ENCODE data around the gene CREB5.

Gene CREB5

DNA sequence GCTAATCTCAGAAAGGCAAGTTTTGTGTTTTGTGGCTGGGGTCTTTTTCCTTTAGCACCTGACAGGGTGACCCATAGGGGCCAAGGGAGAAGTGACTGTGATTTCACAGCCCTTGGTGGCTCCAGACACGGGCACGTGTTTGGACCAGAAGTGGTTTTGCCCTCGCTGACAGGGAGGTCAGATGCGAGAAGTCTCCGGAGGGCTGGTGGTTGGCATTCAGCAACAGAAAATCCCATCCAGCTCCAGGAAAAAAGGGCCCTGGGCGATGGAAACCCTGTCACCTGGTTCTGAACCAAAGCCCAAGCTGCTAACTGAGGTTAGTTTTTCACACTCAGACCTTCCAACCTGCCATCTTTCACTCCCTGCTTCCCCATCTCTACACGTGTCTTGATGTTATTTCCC lies 272.9 kb downstream of the CREB5 start:
- Histone ChIP-seq H3K27me3 (ENCODE audit: control insufficient read depth in 1 of 2, insufficient read depth in 2 of 2, low read length in 2 of 2) (no peaks in the 10 kb centered on the region), H3K36me3 (ENCODE audit: insufficient read depth, low read length) (no peaks in the 10 kb centered on the region), H3K4me1 (ENCODE audit: insufficient read depth, low read length) (peaks cover 34% of the 10 kb centered on the region), H3K27ac (ENCODE audit: low read depth, low read length) (peak overlapping the region; percentile 97), H3K9me3 (ENCODE audit: low read length) (no peaks in the 10 kb centered on the region), H3K9ac (ENCODE audit: low read length) (no peak overlapping the region), H3K4me3 (ENCODE audit: low read depth in 1 of 2, low read length in 2 of 2) (peak overlapping the region in 1 of 2 donors; percentile 20)

DNA sequence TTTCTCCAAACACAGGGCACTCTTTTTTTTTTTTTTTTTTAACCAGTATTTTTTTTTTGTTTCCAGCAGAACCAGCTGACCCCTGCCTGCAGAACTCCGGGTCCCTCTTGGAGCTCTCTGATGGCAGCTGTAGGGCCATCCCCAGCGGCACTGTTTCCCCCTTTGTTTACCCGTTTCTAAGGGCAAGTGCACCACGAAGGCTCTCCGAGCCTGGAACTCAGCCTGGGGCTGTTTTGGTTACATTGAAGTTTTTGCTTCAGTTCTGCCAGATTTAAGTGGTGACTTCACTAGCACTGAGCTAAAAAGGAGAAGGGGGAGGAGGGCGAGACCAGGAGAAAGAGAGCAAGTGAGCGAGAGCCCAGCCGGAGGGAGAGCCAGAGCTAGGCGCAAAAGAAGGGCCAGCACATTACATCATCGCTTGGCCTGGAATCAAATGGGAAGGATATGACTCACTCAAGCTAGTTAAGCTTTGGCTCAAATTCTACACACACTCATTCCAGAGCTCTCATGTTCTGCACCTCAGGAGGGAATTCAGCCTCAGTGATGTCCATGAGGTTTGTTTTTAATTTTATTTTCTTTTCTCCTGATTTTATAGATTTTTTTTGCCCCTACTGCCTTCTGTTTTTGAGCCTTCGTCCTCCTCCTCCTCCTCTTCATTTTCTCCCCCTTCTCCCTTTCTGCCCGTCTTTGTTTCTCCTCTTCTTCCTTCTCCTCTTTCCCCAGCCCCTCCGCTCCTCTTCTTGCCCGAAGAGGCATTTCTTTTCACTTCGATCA lies 273.5 kb downstream of the CREB5 start:
- Histone ChIP-seq H3K4me1 (ENCODE audit: insufficient read depth, low read length) (peaks cover 34% of the 10 kb centered on the region), H3K9me3 (ENCODE audit: low read length) (no peaks in the 10 kb centered on the region), H3K4me3 (ENCODE audit: low read depth in 1 of 2, low read length in 2 of 2) (peak overlapping the region; percentile 52 to 65), H3K27me3 (ENCODE audit: control insufficient read depth in 1 of 2, insufficient read depth in 2 of 2, low read length in 2 of 2) (no peaks in the 10 kb centered on the region), H3K9ac (ENCODE audit: low read length) (peak overlapping the region; percentile 72), H3K36me3 (ENCODE audit: insufficient read depth, low read length) (no peaks in the 10 kb centered on the region), H3K27ac (ENCODE audit: low read depth, low read length) (peak overlapping the region; percentile 97)

DNA sequence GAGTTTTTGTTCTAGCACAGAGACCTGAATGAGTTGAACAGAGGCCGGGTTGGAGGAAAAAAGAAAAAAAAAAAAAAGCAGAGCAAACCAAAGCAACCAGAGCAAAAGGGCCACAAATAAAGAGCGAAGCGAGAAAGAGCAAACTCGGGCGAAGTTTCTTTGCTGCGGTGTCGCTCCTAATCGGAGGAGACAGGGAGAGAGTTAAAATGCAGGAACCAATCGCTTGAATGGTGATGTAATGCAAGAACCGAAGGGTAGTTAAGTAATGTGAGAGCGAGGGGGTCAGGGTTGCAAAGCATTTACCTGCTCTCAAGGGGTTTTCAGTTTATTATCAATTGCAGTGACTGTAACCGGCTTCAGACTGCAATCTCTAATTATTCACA lies 274.1 kb downstream of the CREB5 start:
- H3K4me1 ChIP-seq (ENCODE audit: insufficient read depth, low read length) = peaks cover 34% of the 10 kb centered on the region

DNA sequence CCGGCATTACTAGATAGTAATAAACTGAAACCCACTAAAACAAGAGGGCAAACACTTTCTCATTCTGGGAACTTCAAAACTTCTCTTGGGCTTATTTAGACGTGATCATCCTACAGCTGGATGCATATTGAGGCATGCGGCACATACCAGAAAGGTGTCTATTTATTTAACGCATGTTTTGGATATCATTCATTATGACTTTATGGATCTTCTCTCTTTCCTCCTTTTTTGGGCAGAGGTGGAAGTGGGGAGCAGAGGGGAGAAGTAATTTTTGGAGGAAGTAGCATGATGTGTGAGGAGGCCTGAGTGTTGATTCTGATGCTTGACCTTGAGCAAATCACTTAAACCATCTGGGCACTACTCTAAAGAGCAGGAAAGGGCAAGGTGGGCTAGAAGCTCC lies 275.2 kb downstream of the CREB5 start:
- Histone ChIP-seq H3K27me3 (ENCODE audit: control insufficient read depth in 1 of 2, insufficient read depth in 2 of 2, low read length in 2 of 2) (no peaks in the 10 kb centered on the region), H3K4me3 (ENCODE audit: low read depth in 1 of 2, low read length in 2 of 2) (peak overlapping the region; percentile 3 to 42), H3K9ac (ENCODE audit: low read length) (peak overlapping the region; percentile 46), H3K4me1 (ENCODE audit: insufficient read depth, low read length) (peaks cover 34% of the 10 kb centered on the region), H3K9me3 (ENCODE audit: low read length) (no peaks in the 10 kb centered on the region), H3K27ac (ENCODE audit: low read depth, low read length) (peak overlapping the region; percentile 97), H3K36me3 (ENCODE audit: insufficient read depth, low read length) (no peaks in the 10 kb centered on the region)

More for the DNA sequence above, 274.1 kb downstream of the CREB5 start:
- Histone ChIP-seq H3K4me3 (ENCODE audit: low read depth in 1 of 2, low read length in 2 of 2) (peak overlapping the region; percentile 52 to 65), H3K27ac (ENCODE audit: low read depth, low read length) (peak overlapping the region; percentile 97), H3K27me3 (ENCODE audit: control insufficient read depth in 1 of 2, insufficient read depth in 2 of 2, low read length in 2 of 2) (no peaks in the 10 kb centered on the region), H3K36me3 (ENCODE audit: insufficient read depth, low read length) (no peaks in the 10 kb centered on the region), H3K9me3 (ENCODE audit: low read length) (no peaks in the 10 kb centered on the region), H3K9ac (ENCODE audit: low read length) (peak overlapping the region; percentile 72)

DNA sequence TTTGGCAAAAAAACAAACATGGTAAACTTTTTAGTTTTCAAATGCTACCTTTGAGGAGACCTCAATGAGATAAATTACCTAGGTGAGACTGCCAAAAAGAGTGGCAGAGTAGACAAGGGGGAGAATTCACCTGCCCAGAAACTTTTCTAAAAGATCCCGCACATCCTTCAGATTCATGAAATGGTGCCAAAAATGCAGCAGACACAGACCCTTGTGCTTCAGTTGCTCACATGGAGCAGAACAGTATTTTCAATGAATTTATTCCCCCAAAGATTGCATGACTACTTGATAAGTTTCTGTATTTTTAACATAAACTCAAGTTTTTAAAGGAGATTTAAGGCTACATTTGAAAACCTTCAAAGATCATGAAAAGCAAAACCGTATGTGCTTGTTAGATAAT lies 275.9 kb downstream of the CREB5 start:
- no peak overlapping the region for H3K9ac ChIP-seq (ENCODE audit: low read length)
- peaks cover 34% of the 10 kb centered on the region for H3K4me1 ChIP-seq (ENCODE audit: insufficient read depth, low read length)
- H3K27ac ChIP-seq (ENCODE audit: low read depth, low read length) = peak overlapping the region; percentile 22
- no peaks in the 10 kb centered on the region for H3K27me3 ChIP-seq (ENCODE audit: control insufficient read depth in 1 of 2, insufficient read depth in 2 of 2, low read length in 2 of 2)
- H3K4me3 ChIP-seq (ENCODE audit: low read depth in 1 of 2, low read length in 2 of 2) = peak overlapping the region in 1 of 2 donors; percentile 42
- no peaks in the 10 kb centered on the region for H3K36me3 ChIP-seq (ENCODE audit: insufficient read depth, low read length)
- H3K9me3 ChIP-seq (ENCODE audit: low read length) = no peaks in the 10 kb centered on the region

- Histone ChIP-seq H3K4me3 (ENCODE audit: low read depth in 1 of 2, low read length in 2 of 2) (peak overlapping the region in 1 of 2 donors; percentile 42), H3K27ac (ENCODE audit: low read depth, low read length) (peak overlapping the region; percentile 22), H3K9me3 (ENCODE audit: low read length) (no peaks in the 10 kb centered on the region), H3K4me1 (ENCODE audit: insufficient read depth, low read length) (peaks cover 34% of the 10 kb centered on the region), H3K27me3 (ENCODE audit: control insufficient read depth in 1 of 2, insufficient read depth in 2 of 2, low read length in 2 of 2) (no peaks in the 10 kb centered on the region), H3K9ac (ENCODE audit: low read length) (no peak overlapping the region), H3K36me3 (ENCODE audit: insufficient read depth, low read length) (no peaks in the 10 kb centered on the region)
Observed at GRCh38 chr7:28688651-28689050, 276.3 kb downstream of the CREB5 start.

- Histone ChIP-seq H3K27me3 (ENCODE audit: control insufficient read depth in 1 of 2, insufficient read depth in 2 of 2, low read length in 2 of 2) (no peaks in the 10 kb centered on the region), H3K27ac (ENCODE audit: low read depth, low read length) (no peak overlapping the region), H3K4me3 (ENCODE audit: low read depth in 1 of 2, low read length in 2 of 2) (peak overlapping the region in 1 of 2 donors; percentile 5), H3K4me1 (ENCODE audit: insufficient read depth, low read length) (peaks cover 16% of the 10 kb centered on the region), H3K9ac (ENCODE audit: low read length) (no peak overlapping the region), H3K36me3 (ENCODE audit: insufficient read depth, low read length) (no peaks in the 10 kb centered on the region), H3K9me3 (ENCODE audit: low read length) (no peaks in the 10 kb centered on the region)
Observed at GRCh38 chr7:28695300-28696295, 283.3 kb downstream of the CREB5 start.

- Histone ChIP-seq H3K4me1 (ENCODE audit: insufficient read depth, low read length) (peaks cover 27% of the 10 kb centered on the region), H3K4me3 (ENCODE audit: low read depth in 1 of 2, low read length in 2 of 2) (no peak overlapping the region), H3K27ac (ENCODE audit: low read depth, low read length) (no peak overlapping the region), H3K9ac (ENCODE audit: low read length) (no peak overlapping the region), H3K36me3 (ENCODE audit: insufficient read depth, low read length) (no peaks in the 10 kb centered on the region), H3K9me3 (ENCODE audit: low read length) (no peaks in the 10 kb centered on the region), H3K27me3 (ENCODE audit: control insufficient read depth in 1 of 2, insufficient read depth in 2 of 2, low read length in 2 of 2) (no peaks in the 10 kb centered on the region)
Observed at GRCh38 chr7:28697913-28698563, 285.7 kb downstream of the CREB5 start.

DNA sequence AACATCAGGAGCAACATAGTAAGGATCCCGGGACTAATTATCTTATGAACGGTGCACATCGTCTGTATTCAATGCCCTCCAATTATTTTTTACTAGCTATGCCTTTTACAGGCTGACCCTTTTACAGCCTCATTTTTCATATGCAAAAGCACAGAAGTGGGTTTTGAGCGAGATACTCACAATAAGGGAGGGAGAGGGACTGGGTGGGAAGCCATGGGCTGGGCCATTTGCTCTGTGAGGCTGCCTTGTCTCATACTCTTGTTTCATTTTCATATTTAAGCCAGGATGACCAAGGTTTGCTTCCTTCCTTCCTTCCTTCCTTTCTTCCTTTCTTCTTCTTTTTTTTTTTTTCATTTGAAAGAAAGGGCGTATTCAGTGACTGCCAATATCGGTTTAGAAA lies 286.5 kb downstream of the CREB5 start:
- H3K9me3 ChIP-seq (ENCODE audit: low read length) = no peaks in the 10 kb centered on the region
- H3K27me3 ChIP-seq (ENCODE audit: control insufficient read depth in 1 of 2, insufficient read depth in 2 of 2, low read length in 2 of 2) = no peaks in the 10 kb centered on the region
- no peaks in the 10 kb centered on the region for H3K36me3 ChIP-seq (ENCODE audit: insufficient read depth, low read length)
- no peak overlapping the region for H3K4me3 ChIP-seq (ENCODE audit: low read depth in 1 of 2, low read length in 2 of 2)
- no peak overlapping the region for H3K9ac ChIP-seq (ENCODE audit: low read length)
- H3K4me1 ChIP-seq (ENCODE audit: insufficient read depth, low read length) = peaks cover 30% of the 10 kb centered on the region
- H3K27ac ChIP-seq (ENCODE audit: low read depth, low read length) = no peak overlapping the region

GRCh38 chr7:28700096-28700495 lies 287.8 kb downstream of the CREB5 start:
- no peak overlapping the region for H3K4me3 ChIP-seq (ENCODE audit: low read depth in 1 of 2, low read length in 2 of 2)
- H3K27me3 ChIP-seq (ENCODE audit: control insufficient read depth in 1 of 2, insufficient read depth in 2 of 2, low read length in 2 of 2) = no peaks in the 10 kb centered on the region
- no peaks in the 10 kb centered on the region for H3K9me3 ChIP-seq (ENCODE audit: low read length)
- H3K27ac ChIP-seq (ENCODE audit: low read depth, low read length) = peak overlapping the region; percentile 21
- H3K9ac ChIP-seq (ENCODE audit: low read length) = no peak overlapping the region
- H3K4me1 ChIP-seq (ENCODE audit: insufficient read depth, low read length) = peaks cover 30% of the 10 kb centered on the region
- H3K36me3 ChIP-seq (ENCODE audit: insufficient read depth, low read length) = no peaks in the 10 kb centered on the region

- H3K4me1 ChIP-seq (ENCODE audit: insufficient read depth, low read length) = peaks cover 24% of the 10 kb centered on the region
- no peak overlapping the region for H3K4me3 ChIP-seq (ENCODE audit: low read depth in 1 of 2, low read length in 2 of 2)
- H3K9me3 ChIP-seq (ENCODE audit: low read length) = no peaks in the 10 kb centered on the region
- no peak overlapping the region for H3K27ac ChIP-seq (ENCODE audit: low read depth, low read length)
- no peaks in the 10 kb centered on the region for H3K36me3 ChIP-seq (ENCODE audit: insufficient read depth, low read length)
- no peaks in the 10 kb centered on the region for H3K27me3 ChIP-seq (ENCODE audit: control insufficient read depth in 1 of 2, insufficient read depth in 2 of 2, low read length in 2 of 2)
- H3K9ac ChIP-seq (ENCODE audit: low read length) = no peak overlapping the region
Observed at GRCh38 chr7:28700790-28701203, 288.5 kb downstream of the CREB5 start.

All from muscle layer of colon (tissue), 2 donors.